ENCODE measurements around the gene PKDCC. TPM values are rescaled to one million over a fixed set of nuclear protein-coding genes. Genes with fewer than 3 reads are reported as not detected.

Gene PKDCC
- total and polyA plus RNA-seq, 4 donors = 73.6 to 131 (median 103) TPM

DNA sequence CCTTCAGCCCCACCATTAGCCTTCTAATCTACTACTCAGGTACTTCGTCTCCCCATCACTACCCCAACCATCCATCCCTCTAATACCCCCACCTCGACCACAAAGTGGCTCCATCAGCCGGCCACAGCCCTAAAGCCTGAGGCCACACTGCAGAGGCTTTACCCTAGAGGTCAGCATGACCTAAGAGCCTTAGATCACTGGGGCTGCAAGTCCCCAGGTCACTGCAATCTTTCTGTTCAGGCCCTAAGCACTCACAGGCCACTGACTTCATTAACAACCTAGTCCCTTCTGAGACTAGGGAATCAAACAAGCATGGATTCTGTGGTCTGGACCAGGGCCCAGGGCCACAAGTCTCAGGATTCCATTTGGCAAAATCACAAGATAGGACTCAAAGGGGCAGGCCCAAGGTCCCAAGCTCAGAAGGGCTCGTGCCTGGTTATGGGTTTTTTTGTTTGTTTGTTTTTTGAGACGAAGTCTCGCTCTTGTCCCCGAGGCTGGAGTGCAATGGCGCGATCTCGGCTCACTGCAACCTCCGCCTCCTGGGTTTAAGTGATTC lies 37.0 kb upstream of the PKDCC start:
- no peak overlapping the region for H3K9ac ChIP-seq (ENCODE audit: insufficient read depth in 1 of 2, low read length in 2 of 2)
- H3K4me3 ChIP-seq = no peak overlapping the region
- TF ChIP-seq, protein P1, sequence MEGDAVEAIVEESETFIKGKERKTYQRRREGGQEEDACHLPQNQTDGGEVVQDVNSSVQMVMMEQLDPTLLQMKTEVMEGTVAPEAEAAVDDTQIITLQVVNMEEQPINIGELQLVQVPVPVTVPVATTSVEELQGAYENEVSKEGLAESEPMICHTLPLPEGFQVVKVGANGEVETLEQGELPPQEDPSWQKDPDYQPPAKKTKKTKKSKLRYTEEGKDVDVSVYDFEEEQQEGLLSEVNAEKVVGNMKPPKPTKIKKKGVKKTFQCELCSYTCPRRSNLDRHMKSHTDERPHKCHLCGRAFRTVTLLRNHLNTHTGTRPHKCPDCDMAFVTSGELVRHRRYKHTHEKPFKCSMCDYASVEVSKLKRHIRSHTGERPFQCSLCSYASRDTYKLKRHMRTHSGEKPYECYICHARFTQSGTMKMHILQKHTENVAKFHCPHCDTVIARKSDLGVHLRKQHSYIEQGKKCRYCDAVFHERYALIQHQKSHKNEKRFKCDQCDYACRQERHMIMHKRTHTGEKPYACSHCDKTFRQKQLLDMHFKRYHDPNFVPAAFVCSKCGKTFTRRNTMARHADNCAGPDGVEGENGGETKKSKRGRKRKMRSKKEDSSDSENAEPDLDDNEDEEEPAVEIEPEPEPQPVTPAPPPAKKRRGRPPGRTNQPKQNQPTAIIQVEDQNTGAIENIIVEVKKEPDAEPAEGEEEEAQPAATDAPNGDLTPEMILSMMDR (IDR thresholded peaks at IDR 0.05; ENCODE audit: control extremely low read depth, extremely low read depth) = no peak
- H3K4me1 ChIP-seq (ENCODE audit: control insufficient read depth in 5 of 5, insufficient read depth in 5 of 5, low read length in 5 of 5) = peaks cover 0 to 1% (median 0%) of the 10 kb centered on the region in 5 donors
- no peak overlapping the region for H3K27ac ChIP-seq (ENCODE audit: low read depth in 1 of 2, low read length in 1 of 2)
- ATAC-seq (ENCODE audit: insufficient read depth, low FRiP score) (no peak), DNase-seq (no peak)
- no peaks in the 10 kb centered on the region for H3K27me3 ChIP-seq (ENCODE audit: control insufficient read depth in 3 of 3, insufficient read depth in 3 of 3, low read length in 2 of 3)
- 85 to 90% methylated on average over 11 of the region's 11 CpGs for WGBS, 2 donors
- H3K36me3 ChIP-seq (ENCODE audit: control insufficient read depth in 4 of 4, insufficient read depth in 4 of 4, low read length in 4 of 4) = no peaks in the 10 kb centered on the region
- H3K9me3 ChIP-seq (ENCODE audit: control insufficient read depth in 4 of 4, insufficient read depth in 3 of 4, low read length in 3 of 4) = no peaks in the 10 kb centered on the region

DNA sequence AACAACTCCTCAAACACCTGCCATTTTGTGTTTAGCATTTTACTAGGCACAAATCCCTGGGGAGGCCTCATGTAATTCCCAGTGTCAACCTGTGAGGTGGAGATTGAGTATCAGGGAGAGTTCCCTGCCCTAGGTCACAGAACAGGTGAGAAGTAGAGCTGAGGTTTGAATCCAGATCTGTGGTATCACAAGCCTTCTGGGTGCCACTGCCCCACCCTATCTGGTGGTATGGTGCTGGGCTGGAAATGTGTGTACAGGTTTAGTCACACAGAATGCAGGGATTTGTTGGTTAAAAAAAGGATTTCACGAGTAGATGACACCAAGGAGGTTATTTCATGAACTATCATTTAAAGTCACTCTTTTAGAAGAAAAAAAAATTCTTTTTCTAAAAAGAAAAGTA lies 35.7 kb upstream of the PKDCC start:
- Histone ChIP-seq H3K36me3 (ENCODE audit: control insufficient read depth in 4 of 4, insufficient read depth in 4 of 4, low read length in 4 of 4) (no peaks in the 10 kb centered on the region), H3K9me3 (ENCODE audit: control insufficient read depth in 4 of 4, insufficient read depth in 3 of 4, low read length in 3 of 4) (no peaks in the 10 kb centered on the region), H3K9ac (ENCODE audit: insufficient read depth in 1 of 2, low read length in 2 of 2) (no peak overlapping the region), H3K27ac (ENCODE audit: low read depth in 1 of 2, low read length in 1 of 2) (no peak overlapping the region), H3K4me1 (ENCODE audit: control insufficient read depth in 5 of 5, insufficient read depth in 5 of 5, low read length in 5 of 5) (peaks cover 0 to 1% (median 0%) of the 10 kb centered on the region in 5 donors), H3K27me3 (ENCODE audit: control insufficient read depth in 3 of 3, insufficient read depth in 3 of 3, low read length in 2 of 3) (no peaks in the 10 kb centered on the region), H3K4me3 (no peak overlapping the region)
- DNase-seq (no peak), ATAC-seq (ENCODE audit: insufficient read depth, low FRiP score) (no peak)
- TF ChIP-seq, protein P1 (IDR thresholded peaks at IDR 0.05; ENCODE audit: control extremely low read depth, extremely low read depth) = no peak
- 82 to 91% methylated on average over 1 of the region's 1 CpG for WGBS, 2 donors

DNA sequence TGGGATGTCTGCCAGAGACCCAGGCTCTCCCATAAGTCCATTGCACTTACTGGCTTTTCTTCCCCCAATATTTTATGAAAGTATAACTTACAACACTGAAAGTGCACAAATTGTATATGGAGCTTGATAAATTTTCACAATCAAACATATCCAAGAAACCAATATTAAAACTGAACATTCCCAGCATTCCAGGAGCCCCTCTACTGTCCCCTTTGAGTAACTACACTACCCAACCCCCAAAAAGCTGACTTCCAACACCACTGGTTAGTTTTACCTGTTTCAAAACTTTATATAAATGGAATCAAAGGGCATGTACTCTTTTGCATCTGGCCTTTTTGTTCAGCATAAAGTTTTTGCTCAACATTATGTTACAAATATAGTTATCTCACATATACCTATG lies 35.2 kb upstream of the PKDCC start:
- H3K36me3 ChIP-seq (ENCODE audit: control insufficient read depth in 4 of 4, insufficient read depth in 4 of 4, low read length in 4 of 4) = no peaks in the 10 kb centered on the region
- H3K4me3 ChIP-seq = no peak overlapping the region
- H3K4me1 ChIP-seq (ENCODE audit: control insufficient read depth in 5 of 5, insufficient read depth in 5 of 5, low read length in 5 of 5) = peaks cover 0 to 1% (median 0%) of the 10 kb centered on the region in 5 donors
- H3K27me3 ChIP-seq (ENCODE audit: control insufficient read depth in 3 of 3, insufficient read depth in 3 of 3, low read length in 2 of 3) = no peaks in the 10 kb centered on the region
- H3K9me3 ChIP-seq (ENCODE audit: control insufficient read depth in 4 of 4, insufficient read depth in 3 of 4, low read length in 3 of 4) = no peaks in the 10 kb centered on the region
- no peak overlapping the region for H3K9ac ChIP-seq (ENCODE audit: insufficient read depth in 1 of 2, low read length in 2 of 2)
- DNase-seq (no peak), ATAC-seq (ENCODE audit: insufficient read depth, low FRiP score) (no peak)
- TF ChIP-seq, protein P1 (IDR thresholded peaks at IDR 0.05; ENCODE audit: control extremely low read depth, extremely low read depth) = no peak
- H3K27ac ChIP-seq (ENCODE audit: low read depth in 1 of 2, low read length in 1 of 2) = no peak overlapping the region

DNA sequence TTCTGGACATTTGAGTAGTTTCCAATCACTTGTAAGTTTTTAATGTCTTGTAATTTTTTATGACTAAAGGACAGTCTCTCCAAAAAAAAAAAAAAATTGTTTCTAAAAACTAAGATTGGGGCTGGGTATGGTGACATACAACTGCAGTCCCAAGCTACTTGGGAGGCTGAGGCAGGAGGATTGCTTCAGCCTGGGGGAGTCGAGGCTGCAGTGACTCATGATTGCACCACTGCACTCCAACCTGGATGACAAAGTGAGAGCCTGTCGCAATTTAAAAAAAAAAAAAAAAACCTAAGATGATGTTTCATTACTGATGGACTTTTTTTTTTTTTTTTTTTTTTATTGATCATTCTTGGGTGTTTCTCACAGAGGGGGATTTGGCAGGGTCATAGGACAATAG lies 34.4 kb upstream of the PKDCC start:
- TF ChIP-seq, protein P1 (IDR thresholded peaks at IDR 0.05; ENCODE audit: control extremely low read depth, extremely low read depth) = no peak
- DNase-seq = no peak
- 77% methylated on average over 2 of the region's 2 CpGs for WGBS, 2 donors
- no peaks in the 10 kb centered on the region for H3K27me3 ChIP-seq (ENCODE audit: control insufficient read depth in 3 of 3, insufficient read depth in 3 of 3, low read length in 2 of 3)
- H3K4me3 ChIP-seq = no peak overlapping the region
- no peak for ATAC-seq (ENCODE audit: insufficient read depth, low FRiP score)
- H3K9me3 ChIP-seq (ENCODE audit: control insufficient read depth in 4 of 4, insufficient read depth in 3 of 4, low read length in 3 of 4) = no peaks in the 10 kb centered on the region
- H3K36me3 ChIP-seq (ENCODE audit: control insufficient read depth in 4 of 4, insufficient read depth in 4 of 4, low read length in 4 of 4) = no peaks in the 10 kb centered on the region
- no peak overlapping the region for H3K9ac ChIP-seq (ENCODE audit: insufficient read depth in 1 of 2, low read length in 2 of 2)
- peaks cover 0 to 1% (median 0%) of the 10 kb centered on the region in 5 donors for H3K4me1 ChIP-seq (ENCODE audit: control insufficient read depth in 5 of 5, insufficient read depth in 5 of 5, low read length in 5 of 5)
- H3K27ac ChIP-seq (ENCODE audit: low read depth in 1 of 2, low read length in 1 of 2) = no peak overlapping the region
